ENCODE results near the gene SPEG. TPM values are rescaled to one million over a fixed set of nuclear protein-coding genes. Genes with fewer than 3 reads are reported as not detected.

SPEG gene
- total and polyA plus RNA-seq, 10 donors = 0.74 to 8.2 (median 3.7) TPM

- Histone ChIP-seq H3K4me1 (peaks cover 19 to 49% (median 32%) of the 10 kb centered on the region in 6 donors), H3K27ac (no peak overlapping the region), H3K36me3 (peaks cover 0 to 5% (median 0%) of the 10 kb centered on the region in 6 donors), H3K27me3 (replicated peaks in 1 of 7) (peaks cover 8 to 69% (median 64%) of the 10 kb centered on the region in 7 donors), H3K4me3 (peak overlapping the region in 3 of 8 donors; percentile 80 to 94 (median 82)), H3K9me3 (no peaks in the 10 kb centered on the region)
- 23 to 31% (median 28%) methylated on average over 19 to 20 of the region's 20 CpGs for WGBS, 5 donors
- TF ChIP-seq CTCF (IDR thresholded peaks at IDR 0.05 in 8 of 11, conservative IDR thresholded peaks at IDR 0.05 in 3 of 11) = no peak
- TF ChIP-seq POLR2A (IDR thresholded peaks at IDR 0.05) = no peak
- TF ChIP-seq POLR2AphosphoS5 (IDR thresholded peaks at IDR 0.05) = no peak
- DNase-seq = no peak
- intact Hi-C loops (cut with DNase I; ENCODE audit: low total_unique reads) = no loop called here
Measured at GRCh38 chr2:219496247-219496824, 61.7 kb downstream of the SPEG start.

- WGBS, 5 donors = 7 to 35% (median 9%) methylated on average over 17 to 61 of the region's 61 CpGs
- intact Hi-C loops (cut with DNase I; ENCODE audit: low total_unique reads) = no loop called here
- peak overlapping the region in 2 of 8 donors; percentile 96 for H3K27ac ChIP-seq
Measured at GRCh38 chr2:219496825-219497494, 62.3 kb downstream of the SPEG start.

GRCh38 chr2:219497495-219498279 is 63.0 kb downstream of the SPEG start:
- DNase-seq = peak; percentile 96
- WGBS, 5 donors = 3 to 6% (median 3%) methylated on average over 46 to 59 of the region's 59 CpGs
- peaks cover 19 to 49% (median 32%) of the 10 kb centered on the region in 6 donors for H3K4me1 ChIP-seq
- peaks cover 0 to 18% (median 5%) of the 10 kb centered on the region in 6 donors for H3K36me3 ChIP-seq
- peaks cover 8 to 55% (median 50%) of the 10 kb centered on the region in 7 donors for H3K27me3 ChIP-seq (replicated peaks in 1 of 7)
- intact Hi-C loops (cut with DNase I; ENCODE audit: low total_unique reads) = no loop called here
- H3K27ac ChIP-seq = peak overlapping the region; percentile 79 to 96 (median 93)
- TF ChIP-seq POLR2AphosphoS5 (IDR thresholded peaks at IDR 0.05) (peak; percentile 88 to 94 (median 90)), CTCF (IDR thresholded peaks at IDR 0.05 in 8 of 11, conservative IDR thresholded peaks at IDR 0.05 in 3 of 11) (no peak), POLR2A (IDR thresholded peaks at IDR 0.05) (peak in 1 of 3 donors; percentile 49)
- no peaks in the 10 kb centered on the region for H3K9me3 ChIP-seq
- peak overlapping the region; percentile 71 to 94 (median 80) for H3K4me3 ChIP-seq

More at GRCh38 chr2:219496825-219497494, 62.3 kb downstream of the SPEG start:
- H3K4me1 ChIP-seq = peaks cover 19 to 49% (median 32%) of the 10 kb centered on the region in 6 donors
- H3K9me3 ChIP-seq = no peaks in the 10 kb centered on the region
- peak; percentile 85 for DNase-seq
- peak overlapping the region in 6 of 8 donors; percentile 76 to 94 (median 81) for H3K4me3 ChIP-seq
- no peak for TF ChIP-seq POLR2AphosphoS5 (IDR thresholded peaks at IDR 0.05)
- TF ChIP-seq POLR2A (IDR thresholded peaks at IDR 0.05) = no peak
- no peak for TF ChIP-seq CTCF (IDR thresholded peaks at IDR 0.05 in 8 of 11, conservative IDR thresholded peaks at IDR 0.05 in 3 of 11)
- H3K36me3 ChIP-seq = peaks cover 0 to 11% (median 1%) of the 10 kb centered on the region in 6 donors
- peaks cover 8 to 63% (median 57%) of the 10 kb centered on the region in 7 donors for H3K27me3 ChIP-seq (replicated peaks in 1 of 7)
